CD4-positive, alpha-beta T cell (primary cell): ENCODE data around the gene DGKB. TPM values are rescaled to one million over a fixed set of nuclear protein-coding genes. Genes with fewer than 3 reads are reported as not detected.

Experiments used
- ATAC-seq: fragments of 200-7000 bp; cut with Tn5 transposase; one replicate; pipeline ENCODE4 v1.10.0; 2022; ENCODE audit warnings: mild to moderate bottlenecking; ENCODE audit not compliant: poor library complexity
- CTCF ChIA-PET: fragments of 350-600 bp; sonication (Branson Sonifier 250); formaldehyde crosslinking; loops from one replicate; lab custom pipeline; 2021; ENCODE audit warnings: antibody characterized with exemption, inconsistent platforms; lab: Charles Lee
- POLR2A ChIA-PET: fragments of 350-600 bp; sonication (Branson Sonifier 250); formaldehyde crosslinking; loops from one replicate; lab custom pipeline; 2021; ENCODE audit warnings: antibody characterized with exemption, inconsistent platforms; lab: Charles Lee
- DNase-seq, 14 experiments: peaks; one replicate each; pipeline ENCODE4 v3.0.0-alpha.2; 2013 to 2020; ENCODE audit warnings: mixed read lengths in 2 of 14
- H3K27ac ChIP-seq, 2 donors: one replicate each; pipeline versions ENCODE4 v1.5.1 to v1.7.0; 2013; ENCODE audit warnings: low read length in 2 of 2, low read depth in 1 of 2, mild to moderate bottlenecking in 1 of 2
- H3K27me3 ChIP-seq, 2 experiments: 1 replicate in 1 of 2; 2 replicates in 1 of 2; pipeline versions ENCODE4 v1.6.1 to v1.7.0; 2013; ENCODE audit warnings: low read length in 2 of 2, control low read depth in 1 of 2, mild to moderate bottlenecking in 1 of 2, moderate library complexity in 1 of 2; ENCODE audit not compliant: insufficient read depth in 2 of 2, control insufficient read depth in 1 of 2
- H3K36me3 ChIP-seq: one replicate; pipeline ENCODE4 v1.6.1; 2013; ENCODE audit warnings: low read length, control low read depth; ENCODE audit not compliant: insufficient read depth
- H3K4me1 ChIP-seq: one replicate; pipeline ENCODE4 v1.6.1; 2013; ENCODE audit warnings: low read length, control low read depth; ENCODE audit not compliant: insufficient read depth
- H3K4me3 ChIP-seq: one replicate; pipeline ENCODE4 v1.5.1; 2013; ENCODE audit warnings: mild to moderate bottlenecking, low read length, moderate library complexity
- H3K9me3 ChIP-seq, 2 experiments: 1 replicate in 1 of 2; 2 replicates in 1 of 2; pipeline versions ENCODE4 v1.6.1 to v1.7.0; 2013; ENCODE audit warnings: low read length in 2 of 2, mild to moderate bottlenecking in 2 of 2, control low read depth in 1 of 2, moderate library complexity in 1 of 2; ENCODE audit not compliant: control insufficient read depth in 1 of 2, insufficient read depth in 1 of 2
- H3K27ac Mint-ChIP-seq: one replicate; pipeline ENCODE4 v1.8.0; 2020; ENCODE audit warnings: mixed read lengths
- H3K27me3 Mint-ChIP-seq: one replicate; pipeline ENCODE4 v1.8.0; 2021; ENCODE audit warnings: mixed read lengths
- H3K36me3 Mint-ChIP-seq: one replicate; pipeline ENCODE4 v1.8.0; 2021; ENCODE audit warnings: low read depth, mixed read lengths
- H3K4me1 Mint-ChIP-seq: one replicate; pipeline ENCODE4 v1.8.0; 2021; ENCODE audit warnings: low read depth, mixed read lengths
- H3K4me3 Mint-ChIP-seq: one replicate; pipeline ENCODE4 v1.8.0; 2020; ENCODE audit warnings: mild to moderate bottlenecking, mixed read lengths
- H3K9me3 Mint-ChIP-seq: one replicate; pipeline ENCODE4 v1.8.0; 2020; ENCODE audit warnings: mixed read lengths
- CTCF ChIP-seq: fragments of 200-600 bp; IDR thresholded peaks from one replicate; pipeline ENCODE4 v1.8.0; 2022; ENCODE audit warnings: antibody characterized with exemption, mild to moderate bottlenecking
- intact Hi-C, 2 experiments: fragments of 100-400 bp; cut with DNase I in 1 of 2; cut with micrococcal nuclease in 1 of 2; formaldehyde crosslinking; loops; one replicate each; pipeline versions ENCODE4 v1.15.1 to v1.9.0; 2023 to 2025; cut with DNase I, micrococcal nuclease
- total RNA-seq, 174 experiments: library from RNA in 2 of 174; stranded (reverse) in 2 of 174; gene quantifications; one replicate each; pipeline ENCODE4 v1.2.3 and lab custom pipeline; 2021 to 2026

The DGKB gene
- total RNA-seq, 2 experiments from 2014 or later = not detected

DNA sequence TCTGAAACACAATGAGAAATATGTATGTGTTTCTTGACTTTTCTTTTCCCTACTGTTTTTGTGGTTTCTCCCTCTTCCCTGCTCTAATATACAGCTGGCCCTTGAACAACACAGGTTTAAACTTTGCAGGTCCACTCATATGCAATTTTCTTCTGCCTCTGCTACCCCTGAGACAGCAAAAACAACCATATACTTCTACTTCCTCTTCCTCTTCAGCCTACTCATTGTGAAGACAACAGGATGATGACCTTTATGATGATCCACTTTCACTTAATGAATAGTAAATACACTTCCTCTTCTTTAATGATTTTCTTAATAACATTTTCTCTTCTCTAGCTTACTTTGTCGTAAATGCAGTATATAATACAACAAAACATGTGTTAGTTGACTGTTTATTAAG lies 35.0 kb upstream of the DGKB start:
- Histone ChIP-seq H3K27ac (no peak overlapping the region), H3K36me3 (no peaks in the 10 kb centered on the region), H3K4me3 (no peak overlapping the region), H3K4me1 (no peaks in the 10 kb centered on the region), H3K27me3 (no peaks in the 10 kb centered on the region), H3K9me3 (peaks cover 0 to 7% of the 10 kb centered on the region in 2 experiments)
- H3K4me1 Mint-ChIP-seq = no peaks in the 10 kb centered on the region
- H3K27ac Mint-ChIP-seq = no peak overlapping the region
- H3K27me3 Mint-ChIP-seq = no peaks in the 10 kb centered on the region
- ChIA-PET POLR2A (no interaction called here), CTCF (interaction anchor here (0.6 kb wide), 1 partner anchor 821 kb away, joined by 3 read pairs; no protein-coding TSS in a partner anchor)
- peaks cover 7% of the 10 kb centered on the region for H3K9me3 Mint-ChIP-seq
- no peaks in the 10 kb centered on the region for H3K36me3 Mint-ChIP-seq
- H3K4me3 Mint-ChIP-seq = no peak overlapping the region
- no peak for ATAC-seq
- intact Hi-C loops = no loop called here
- no peak for TF ChIP-seq CTCF
- no peak for DNase-seq

- no peak for TF ChIP-seq CTCF
- ChIA-PET CTCF (interaction anchor here (0.7 kb wide), 1 partner anchor 10 kb away, joined by 5 read pairs; no protein-coding TSS in a partner anchor), POLR2A (no interaction called here)
- Mint-ChIP-seq H3K4me1 (no peaks in the 10 kb centered on the region), H3K9me3 (peaks cover 7% of the 10 kb centered on the region), H3K4me3 (no peak overlapping the region), H3K27me3 (no peaks in the 10 kb centered on the region), H3K27ac (no peak overlapping the region), H3K36me3 (no peaks in the 10 kb centered on the region)
- DNase-seq (no peak), ATAC-seq (no peak)
- peaks cover 0 to 7% of the 10 kb centered on the region in 2 experiments for H3K9me3 ChIP-seq
- H3K27ac ChIP-seq = no peak overlapping the region
- intact Hi-C loops = no loop called here
- no peaks in the 10 kb centered on the region for H3K36me3 ChIP-seq
- H3K4me1 ChIP-seq = no peaks in the 10 kb centered on the region
- no peak overlapping the region for H3K4me3 ChIP-seq
- H3K27me3 ChIP-seq = no peaks in the 10 kb centered on the region
Observed at GRCh38 chr7:14936554-14936953, 34.0 kb upstream of the DGKB start.

- H3K36me3 Mint-ChIP-seq = no peaks in the 10 kb centered on the region
- Histone ChIP-seq H3K27me3 (no peaks in the 10 kb centered on the region), H3K4me1 (no peaks in the 10 kb centered on the region), H3K36me3 (no peaks in the 10 kb centered on the region), H3K9me3 (peaks cover 0 to 10% of the 10 kb centered on the region in 2 experiments), H3K4me3 (no peak overlapping the region), H3K27ac (no peak overlapping the region)
- TF ChIP-seq CTCF = no peak
- DNase-seq = no peak
- no peak overlapping the region for H3K4me3 Mint-ChIP-seq
- ChIA-PET CTCF (no interaction called here), POLR2A (no interaction called here)
- peaks cover 12% of the 10 kb centered on the region for H3K9me3 Mint-ChIP-seq
- intact Hi-C loops = no loop called here
- ATAC-seq = no peak
- H3K27me3 Mint-ChIP-seq = no peaks in the 10 kb centered on the region
- H3K27ac Mint-ChIP-seq = no peak overlapping the region
- H3K4me1 Mint-ChIP-seq = no peaks in the 10 kb centered on the region
Observed at GRCh38 chr7:14934839-14935238, 32.3 kb upstream of the DGKB start.
